CD4-positive, alpha-beta T cell (primary cell): Measurements from ENCODE around the gene UPF2. TPM values are rescaled to one million over a fixed set of nuclear protein-coding genes. Genes with fewer than 3 reads are reported as not detected.
"Not testable (repeated sequence)": the region's sequence is repeated elsewhere in the genome, so short reads cannot be mapped to it uniquely, and the experiment has no call there.

Experiments used
- ATAC-seq: fragments of 200-7000 bp; cut with Tn5 transposase; one replicate; pipeline ENCODE4 v1.10.0; 2022; ENCODE audit warnings: mild to moderate bottlenecking; ENCODE audit not compliant: poor library complexity
- CTCF ChIA-PET: fragments of 350-600 bp; sonication (Branson Sonifier 250); formaldehyde crosslinking; loops from one replicate; lab custom pipeline; 2021; ENCODE audit warnings: antibody characterized with exemption, inconsistent platforms; lab: Charles Lee
- POLR2A ChIA-PET: fragments of 350-600 bp; sonication (Branson Sonifier 250); formaldehyde crosslinking; loops from one replicate; lab custom pipeline; 2021; ENCODE audit warnings: antibody characterized with exemption, inconsistent platforms; lab: Charles Lee
- DNase-seq, 14 experiments: peaks; one replicate each; pipeline ENCODE4 v3.0.0-alpha.2; 2013 to 2020; ENCODE audit warnings: mixed read lengths in 2 of 14
- H3K27ac ChIP-seq, 2 donors: one replicate each; pipeline versions ENCODE4 v1.5.1 to v1.7.0; 2013; ENCODE audit warnings: low read length in 2 of 2, low read depth in 1 of 2, mild to moderate bottlenecking in 1 of 2
- H3K27me3 ChIP-seq, 2 experiments: 1 replicate in 1 of 2; 2 replicates in 1 of 2; pipeline versions ENCODE4 v1.6.1 to v1.7.0; 2013; ENCODE audit warnings: low read length in 2 of 2, control low read depth in 1 of 2, mild to moderate bottlenecking in 1 of 2, moderate library complexity in 1 of 2; ENCODE audit not compliant: insufficient read depth in 2 of 2, control insufficient read depth in 1 of 2
- H3K36me3 ChIP-seq: one replicate; pipeline ENCODE4 v1.6.1; 2013; ENCODE audit warnings: low read length, control low read depth; ENCODE audit not compliant: insufficient read depth
- H3K4me1 ChIP-seq: one replicate; pipeline ENCODE4 v1.6.1; 2013; ENCODE audit warnings: low read length, control low read depth; ENCODE audit not compliant: insufficient read depth
- H3K4me3 ChIP-seq: one replicate; pipeline ENCODE4 v1.5.1; 2013; ENCODE audit warnings: mild to moderate bottlenecking, low read length, moderate library complexity
- H3K9me3 ChIP-seq, 2 experiments: 1 replicate in 1 of 2; 2 replicates in 1 of 2; pipeline versions ENCODE4 v1.6.1 to v1.7.0; 2013; ENCODE audit warnings: low read length in 2 of 2, mild to moderate bottlenecking in 2 of 2, control low read depth in 1 of 2, moderate library complexity in 1 of 2; ENCODE audit not compliant: control insufficient read depth in 1 of 2, insufficient read depth in 1 of 2
- H3K27ac Mint-ChIP-seq: one replicate; pipeline ENCODE4 v1.8.0; 2020; ENCODE audit warnings: mixed read lengths
- H3K27me3 Mint-ChIP-seq: one replicate; pipeline ENCODE4 v1.8.0; 2021; ENCODE audit warnings: mixed read lengths
- H3K36me3 Mint-ChIP-seq: one replicate; pipeline ENCODE4 v1.8.0; 2021; ENCODE audit warnings: low read depth, mixed read lengths
- H3K4me1 Mint-ChIP-seq: one replicate; pipeline ENCODE4 v1.8.0; 2021; ENCODE audit warnings: low read depth, mixed read lengths
- H3K4me3 Mint-ChIP-seq: one replicate; pipeline ENCODE4 v1.8.0; 2020; ENCODE audit warnings: mild to moderate bottlenecking, mixed read lengths
- H3K9me3 Mint-ChIP-seq: one replicate; pipeline ENCODE4 v1.8.0; 2020; ENCODE audit warnings: mixed read lengths
- CTCF ChIP-seq: fragments of 200-600 bp; IDR thresholded peaks from one replicate; pipeline ENCODE4 v1.8.0; 2022; ENCODE audit warnings: antibody characterized with exemption, mild to moderate bottlenecking
- intact Hi-C, 2 experiments: fragments of 100-400 bp; cut with DNase I in 1 of 2; cut with micrococcal nuclease in 1 of 2; formaldehyde crosslinking; loops; one replicate each; pipeline versions ENCODE4 v1.15.1 to v1.9.0; 2023 to 2025; cut with DNase I, micrococcal nuclease
- total RNA-seq, 174 experiments: library from RNA in 2 of 174; stranded (reverse) in 2 of 174; gene quantifications; one replicate each; pipeline ENCODE4 v1.2.3 and lab custom pipeline; 2021 to 2026

Gene UPF2
- total RNA-seq, 2 experiments from 2014 or later = 14.5 to 15.3 TPM

DNA sequence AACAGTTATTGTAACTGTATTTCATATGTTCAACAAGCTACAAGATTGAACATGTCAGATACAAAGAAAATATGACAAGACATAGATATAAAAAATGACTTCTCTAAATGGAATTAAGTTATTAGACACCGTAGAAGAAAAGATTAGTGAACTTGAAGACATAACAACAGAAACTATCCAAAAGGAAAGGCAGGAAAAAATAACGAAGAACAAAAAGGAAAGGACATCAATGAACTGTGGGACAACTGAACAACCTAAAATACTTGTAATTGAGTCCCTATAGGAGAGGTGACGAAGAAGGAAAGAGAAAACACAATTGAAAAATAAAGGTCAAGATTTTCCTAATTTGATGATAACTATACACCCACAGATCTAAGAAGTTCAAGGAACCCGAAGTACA lies 32.3 kb downstream of the UPF2 start:
- H3K27ac Mint-ChIP-seq = no peak overlapping the region
- no peak for TF ChIP-seq CTCF
- Histone ChIP-seq H3K9me3 (peaks cover 0 to 6% of the 10 kb centered on the region in 2 experiments), H3K4me1 (no peaks in the 10 kb centered on the region), H3K27ac (no peak overlapping the region), H3K36me3 (peaks cover 58% of the 10 kb centered on the region), H3K4me3 (no peak overlapping the region), H3K27me3 (no peaks in the 10 kb centered on the region)
- POLR2A ChIA-PET = no interaction called here
- peaks cover 4% of the 10 kb centered on the region for H3K4me1 Mint-ChIP-seq
- H3K9me3 Mint-ChIP-seq = peaks cover 5% of the 10 kb centered on the region
- H3K4me3 Mint-ChIP-seq = no peak overlapping the region
- intact Hi-C loops = no loop called here
- H3K27me3 Mint-ChIP-seq = no peaks in the 10 kb centered on the region
- no peak for DNase-seq
- CTCF ChIA-PET = no interaction called here
- H3K36me3 Mint-ChIP-seq = peaks cover 77% of the 10 kb centered on the region
- ATAC-seq = no peak

GRCh38 chr10:12008842-12009241 lies 33.8 kb downstream of the UPF2 start:
- H3K27ac ChIP-seq, DNase-seq, H3K4me3 Mint-ChIP-seq, H3K4me1 Mint-ChIP-seq, H3K9me3 ChIP-seq, H3K4me3 ChIP-seq, CTCF ChIA-PET, H3K9me3 Mint-ChIP-seq, ATAC-seq, intact Hi-C loops, H3K4me1 ChIP-seq, H3K27ac Mint-ChIP-seq, H3K27me3 ChIP-seq, H3K27me3 Mint-ChIP-seq: not testable (repeated sequence)
- POLR2A ChIA-PET = interaction anchor here (0.5 to 1.2 kb wide), 2 partner anchors 16 to 127 kb away, joined by 3 read pairs; no protein-coding TSS in a partner anchor
- peaks cover 67% of the 10 kb centered on the region for H3K36me3 ChIP-seq
- peaks cover 81% of the 10 kb centered on the region for H3K36me3 Mint-ChIP-seq

DNA sequence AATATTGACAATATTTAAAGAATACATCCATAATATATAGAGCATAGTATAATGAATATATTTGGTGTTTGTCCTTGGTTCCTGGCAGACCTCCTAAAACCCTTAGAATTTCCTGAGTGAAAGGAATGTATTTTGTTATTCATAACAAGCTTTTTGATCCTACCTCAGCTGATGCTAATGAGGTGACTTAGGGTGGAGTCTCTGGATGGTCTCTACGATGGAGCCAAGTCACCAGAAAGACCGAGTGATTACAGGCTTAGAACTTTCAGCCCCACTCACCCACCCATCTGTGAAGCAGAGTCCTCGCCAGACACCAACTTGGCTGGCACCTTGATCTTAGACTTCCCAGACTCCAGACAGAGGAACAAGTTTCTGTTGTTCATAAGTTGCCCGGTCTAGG lies 35.9 kb downstream of the UPF2 start:
- Mint-ChIP-seq H3K27ac (no peak overlapping the region), H3K4me1 (no peaks in the 10 kb centered on the region), H3K4me3 (no peak overlapping the region), H3K36me3 (peaks cover 89% of the 10 kb centered on the region), H3K9me3 (peaks cover 5% of the 10 kb centered on the region), H3K27me3 (no peaks in the 10 kb centered on the region)
- intact Hi-C loops = no loop called here
- H3K4me1 ChIP-seq = no peaks in the 10 kb centered on the region
- TF ChIP-seq CTCF = no peak
- H3K36me3 ChIP-seq = peaks cover 69% of the 10 kb centered on the region
- no peak overlapping the region for H3K4me3 ChIP-seq
- DNase-seq (no peak), ATAC-seq (no peak)
- H3K27ac ChIP-seq = no peak overlapping the region
- ChIA-PET POLR2A (interaction anchor here (0.6 kb wide), 1 partner anchor 51 kb away, joined by 3 read pairs; no protein-coding TSS in a partner anchor), CTCF (no interaction called here)
- H3K9me3 ChIP-seq = peaks cover 0 to 6% of the 10 kb centered on the region in 2 experiments
- H3K27me3 ChIP-seq = no peaks in the 10 kb centered on the region
